K562 (cell line): ENCODE measurements around the gene AFAP1. TPM values are rescaled to one million over a fixed set of nuclear protein-coding genes. Genes with fewer than 3 reads are reported as not detected.

ENCODE experiments used
- ATAC-seq: fragments of 200-7000 bp; cut with Tn5 transposase; 3 replicates; pipeline ENCODE4 v1.9.1; 2020; ENCODE audit warnings: moderate library complexity
- BruUV-seq: library from RNA; stranded (reverse); fragments of 400-500 nt; replicated peaks from 2 replicates; lab custom pipeline; 2021; lab: Mats Ljungman, UMichigan
- CTCF ChIA-PET: fragments of 300-600 bp; formaldehyde crosslinking; extraction: SDS; loops from one replicate; lab custom pipeline; 2021; ENCODE audit warnings: low intra/inter-chr PET ratio; lab: Yijun Ruan, JAX
- POLR2A ChIA-PET: fragments of 300-600, 350-650 bp; sonication (Branson Sonifier 250); formaldehyde crosslinking; extraction: SDS; loops from one replicate; lab custom pipeline; 2021; ENCODE audit warnings: antibody characterized with exemption, inconsistent platforms; lab: Yijun Ruan, JAX
- DNase-seq, 4 experiments: peaks; one replicate each; pipeline versions ENCODE4 v3.0.0 to v3.0.0-alpha.2; 2011 to 2018; ENCODE audit warnings: low spot score in 3 of 4, mixed read lengths in 3 of 4; ENCODE audit errors: extremely low read depth in 1 of 4
- FAIRE-seq: peaks from 2 replicates; lab custom pipeline; 2011; peaks lifted over from hg19 to GRCh38; lab: Jason Lieb, UNC
- H2AFZ ChIP-seq: 2 replicates; pipeline ENCODE4 v1.6.0; 2011; ENCODE audit warnings: low read depth, low read length, control low read depth, inconsistent platforms
- H3K27ac ChIP-seq: fragments of 200-600 bp; 3 replicates; pipeline ENCODE4 v1.8.0; 2011; ENCODE audit warnings: low read depth, mild to moderate bottlenecking, control low read depth, inconsistent platforms, low read length, moderate library complexity, mixed read lengths; ENCODE audit errors: extremely low read depth
- H3K27me3 ChIP-seq, 2 experiments: fragments of 300-600 bp in 1 of 2; 2 replicates in 1 of 2; 3 replicates in 1 of 2; pipeline versions ENCODE4 v1.6.0 to v1.8.0; 2011; ENCODE audit warnings: inconsistent platforms in 2 of 2, low read length in 2 of 2, mild to moderate bottlenecking in 1 of 2, mixed read lengths in 1 of 2, moderate library complexity in 1 of 2; ENCODE audit not compliant: control insufficient read depth in 2 of 2, insufficient read depth in 2 of 2
- H3K36me3 ChIP-seq: fragments of 300-600 bp; 3 replicates; pipeline ENCODE4 v1.8.0; 2011; ENCODE audit warnings: mild to moderate bottlenecking, low read length, inconsistent platforms; ENCODE audit not compliant: control insufficient read depth, insufficient read depth
- H3K4me1 ChIP-seq, 2 experiments: fragments of 200-600 bp in 1 of 2; replicated peaks in 1 of 2; 2 replicates in 1 of 2; 3 replicates in 1 of 2; pipeline versions ENCODE4 v1.5.1 to v1.8.0; 2011; ENCODE audit warnings: inconsistent platforms in 2 of 2, low read length in 2 of 2, mild to moderate bottlenecking in 1 of 2, mixed read lengths in 1 of 2, moderate library complexity in 1 of 2; ENCODE audit not compliant: control insufficient read depth in 2 of 2, insufficient read depth in 2 of 2
- H3K4me2 ChIP-seq: 2 replicates; pipeline ENCODE4 v1.6.1; 2011; ENCODE audit warnings: low read length, control low read depth, inconsistent platforms, mixed read lengths; ENCODE audit not compliant: insufficient read depth
- H3K4me3 ChIP-seq: fragments of 200-600 bp; sonication (generic), shearing (Covaris generic); 2 replicates; pipeline ENCODE4 v1.5.1; 2016; ENCODE audit warnings: control low read depth, inconsistent platforms
- H3K79me2 ChIP-seq: fragments of 200-600 bp; 3 replicates; pipeline ENCODE4 v1.8.0; 2011; ENCODE audit warnings: low read length, inconsistent platforms; ENCODE audit not compliant: control insufficient read depth, insufficient read depth
- H3K9ac ChIP-seq, 2 experiments: 2 replicates each; pipeline versions ENCODE4 v1.6.0 to v1.6.1; 2011; ENCODE audit warnings: low read depth in 2 of 2, low read length in 2 of 2, control low read depth in 1 of 2, inconsistent platforms in 1 of 2, mild to moderate bottlenecking in 1 of 2, mixed read lengths in 1 of 2; ENCODE audit not compliant: insufficient read depth in 1 of 2
- H3K9me1 ChIP-seq: one replicate; pipeline ENCODE4 v1.6.0; 2011; ENCODE audit warnings: inconsistent platforms, mild to moderate bottlenecking, low read length, moderate library complexity; ENCODE audit not compliant: control insufficient read depth, insufficient read depth
- H3K9me3 ChIP-seq: replicated peaks from 2 replicates; pipeline ENCODE4 v1.5.1; 2011; ENCODE audit warnings: low read depth, low read length, inconsistent platforms; ENCODE audit not compliant: control insufficient read depth, insufficient read depth
- H4K20me1 ChIP-seq: replicated peaks from 2 replicates; pipeline ENCODE4 v1.6.1; 2011; ENCODE audit warnings: low read length, inconsistent platforms, mixed read lengths; ENCODE audit not compliant: control insufficient read depth, insufficient read depth
- E2F3 ChIP-seq: fragments of 250-450 bp; sonication (Bioruptor Pico); IDR thresholded peaks from 2 replicates; pipeline ENCODE4 v1.4.0; 2020; ENCODE audit warnings: mild to moderate bottlenecking
- NFIC ChIP-seq: fragments of 450-650 bp; IDR thresholded peaks from 2 replicates; pipeline ENCODE4 v1.6.1; 2017; ENCODE audit warnings: mild to moderate bottlenecking, inconsistent platforms
- NFIX ChIP-seq: fragments of 250-450 bp; sonication (Bioruptor Pico); IDR thresholded peaks from 2 replicates; pipeline ENCODE4 v1.4.0; 2020; ENCODE audit warnings: low read depth, mild to moderate bottlenecking, moderate library complexity
- SIRT6 ChIP-seq: IDR thresholded peaks from one replicate; pipeline ENCODE4 v1.6.1; 2012; ENCODE audit warnings: low read depth, mild to moderate bottlenecking, control low read depth, inconsistent platforms, low read length, moderate library complexity
- SRSF3 ChIP-seq: fragments of 200-400 bp; formaldehyde crosslinking; IDR thresholded peaks from 2 replicates; pipeline ENCODE4 v1.6.1; 2016; ENCODE audit warnings: mild to moderate bottlenecking, low read length, moderate library complexity; ENCODE audit not compliant: insufficient read depth
- ZNF445 ChIP-seq: fragments of 250-450 bp; sonication (Bioruptor Pico); IDR thresholded peaks from 2 replicates; pipeline ENCODE4 v1.4.0; 2020; ENCODE audit warnings: low read depth, mild to moderate bottlenecking, moderate library complexity
- ZNF740 ChIP-seq, 3 experiments: fragments of 200-800 bp in 1 of 3; sonication (Bioruptor generic) in 1 of 3; sonication (generic) in 1 of 3; formaldehyde crosslinking in 1 of 3; IDR thresholded peaks; 2 replicates each; pipeline versions ENCODE4 v1.6.1 to v1.8.0; 2016 to 2022; ENCODE audit warnings: mild to moderate bottlenecking in 2 of 3, missing compliant biosample characterization in 2 of 3, missing genetic modification characterization in 2 of 3, missing genetic modification reagents in 1 of 3
- WGBS: fragments of 100-300 bp; shearing (Covaris generic); methylation state at CpG from one replicate; pipeline ENCODE4 v1.1.6; 2016; ENCODE audit warnings: low coverage, mixed read lengths; ENCODE audit not compliant: insufficient coverage; ENCODE audit errors: missing lambda C conversion rate; 5-methylcytosine and 5-hydroxymethylcytosine counted together
- in situ Hi-C: fragments of 300-500 bp; cut with MboI; formaldehyde crosslinking; loops from 4 replicates; pipeline ENCODE4 v1.15.0; 2018; ENCODE audit warnings: inconsistent platforms, mixed read lengths
- intact Hi-C: fragments of 100-400 bp; cut with micrococcal nuclease; formaldehyde crosslinking; loops from 2 replicates; pipeline ENCODE4 v1.14.2; 2022
- polyA plus RNA-seq, 8 experiments: library from polyadenylated mRNA; depleted of rRNA in 4 of 8; stranded (reverse) in 5 of 8; unstranded in 3 of 8; fragments of >200 nt; fragmentation: Nextera tagmentation in 2 of 8; fragmentation: Illumina TruSeq in 1 of 8; extraction: Ambion mirVana in 2 of 8; extraction: Trizol in 1 of 8; gene quantifications; 2 replicates each; pipeline versions ENCODE4 v1.2.1 to v1.2.3, GENCODE V29; 2011 to 2014; ENCODE audit warnings: inconsistent platforms in 1 of 8, missing spikeins in 1 of 8
- total RNA-seq, 7 experiments: library from RNA; depleted of rRNA in 6 of 7; stranded (reverse); fragments of >200 nt in 6 of 7; fragmentation: Illumina TruSeq in 2 of 7; extraction: Trizol in 2 of 7; gene quantifications; 2 replicates each; pipeline versions ENCODE4 v1.2.1 to v1.2.3, GENCODE V29; 2011 to 2021; ENCODE audit warnings: low replicate concordance in 1 of 7

AFAP1 gene
- total and polyA plus RNA-seq, 9 of the 15 experiments (the other 6 are each of a cell fraction or from before 2014, with no cell fraction given), result 0.07 to 0.42 (median 0.12) TPM; not detected in 1

DNA sequence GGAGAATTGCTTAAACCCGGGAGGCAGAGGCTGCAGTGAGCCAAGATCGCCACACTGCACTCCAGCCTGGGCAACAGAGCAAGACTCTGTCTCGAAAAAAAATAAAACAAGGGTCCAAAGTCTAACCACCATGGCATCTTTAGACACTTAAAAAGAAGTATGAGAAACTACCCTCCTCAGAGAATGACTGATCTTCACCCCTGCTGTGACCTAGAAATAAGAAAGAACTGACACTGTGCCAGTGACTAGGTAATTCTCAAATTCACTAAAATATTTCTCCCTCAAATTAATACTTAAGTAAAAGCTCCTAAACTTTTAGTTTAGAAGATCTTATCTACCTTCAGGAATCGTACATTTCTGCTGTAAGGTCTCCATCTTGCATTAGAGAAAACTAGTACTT lies 80.3 kb downstream of the AFAP1 start:
- intact Hi-C loops, result no loop called here

More for the DNA sequence above, 80.3 kb downstream of the AFAP1 start:
- CTCF ChIA-PET, result no interaction called here
- no peak overlapping the region for H3K4me3 ChIP-seq
- H4K20me1 ChIP-seq, result no peaks in the 10 kb centered on the region
- no peaks in the 10 kb centered on the region for H3K79me2 ChIP-seq
- 0 out of 2 replicates have a peak, but pooled peaks cover 2% of the 10 kb centered on the region for H3K9me3 ChIP-seq
- TF ChIP-seq ZNF740 (CRISPR knock-in tag; IDR thresholded peaks at IDR 0.05) (no peak), ZNF740 (tag; IDR thresholded peaks at IDR 0.05) (no peak), NFIC (peak; percentile 90), E2F3 (CRISPR knock-in tag) (no peak), ZNF445 (no peak), NFIX (CRISPR knock-in tag) (peak; percentile 79), SIRT6 (no peak), SRSF3 (no peak)
- H3K4me1 ChIP-seq, result no peaks in the 10 kb centered on the region
- H3K27me3 ChIP-seq, result peaks cover 14 to 37% of the 10 kb centered on the region in 2 experiments; a peak in 4 of 5 replicates
- no peak overlapping the region for H2AFZ ChIP-seq
- BruUV-seq, result no TSS peak
- no peak overlapping the region for H3K4me2 ChIP-seq
- no peak overlapping the region for H3K27ac ChIP-seq
- H3K9ac ChIP-seq, result no peak overlapping the region
- POLR2A ChIA-PET, result no interaction called here
- ATAC-seq (no peak), FAIRE-seq (no peak), DNase-seq (no peak)
- 0% methylated on average over 4 of the region's 4 CpGs for WGBS
- no peaks in the 10 kb centered on the region for H3K36me3 ChIP-seq
- in situ Hi-C loops, result no loop called here
- no peaks in the 10 kb centered on the region for H3K9me1 ChIP-seq
